Natural killer cell treated with Interleukin-12 subunit alpha and Interleukin-12 subunit beta and Interleukin-15 and Interleukin-18, amount 100 ng/mL, for 72 hours (primary cell): Measurements from ENCODE around the gene MED8. TPM values are rescaled to one million over a fixed set of nuclear protein-coding genes. Genes with fewer than 3 reads are reported as not detected.
"Not testable (repeated sequence)": the region's sequence is repeated elsewhere in the genome, so short reads cannot be mapped to it uniquely, and the experiment has no call there.

ENCODE experiments used
- ATAC-seq, 2 donors: fragments of 150-1000 bp; cut with Tn5 transposase in 1 of 2; sonication (Bioruptor Pico), chemical (Tn5 transposase) in 1 of 2; 2 replicates each; pipeline ENCODE4 v1.10.0; 2021
- DNase-seq: peaks from one replicate; pipeline ENCODE4 v3.0.0; 2022; ENCODE audit warnings: low spot score
- H3K27ac Mint-ChIP-seq, 2 donors: 1 replicate in 1 of 2; 2 replicates in 1 of 2; pipeline ENCODE4 v1.8.0; 2022; ENCODE audit warnings: mixed read lengths in 2 of 2, mild to moderate bottlenecking in 1 of 2, moderate library complexity in 1 of 2
- H3K27me3 Mint-ChIP-seq, 2 donors: 1 replicate in 1 of 2; 2 replicates in 1 of 2; pipeline ENCODE4 v1.8.0; 2022; ENCODE audit warnings: mixed read lengths in 2 of 2
- H3K36me3 Mint-ChIP-seq: one replicate; pipeline ENCODE4 v1.8.0; 2022; ENCODE audit warnings: mixed read lengths
- H3K4me1 Mint-ChIP-seq, 2 donors: 1 replicate in 1 of 2; 2 replicates in 1 of 2; pipeline ENCODE4 v1.8.0; 2022; ENCODE audit warnings: low read depth in 2 of 2, mixed read lengths in 2 of 2, mild to moderate bottlenecking in 1 of 2
- H3K4me3 Mint-ChIP-seq: one replicate; pipeline ENCODE4 v1.8.0; 2022; ENCODE audit warnings: mixed read lengths
- H3K9me3 Mint-ChIP-seq: 2 replicates; pipeline ENCODE4 v1.8.0; 2022; ENCODE audit warnings: mixed read lengths
- total RNA-seq, 2 donors: library from RNA; stranded (reverse); gene quantifications; one replicate each; pipeline ENCODE4 v1.2.3, GENCODE V29; 2022

The MED8 gene
- total RNA-seq, 2 donors from 2014 or later: 42.6 to 57.9 TPM

GRCh38 chr1:43413426-43413825 lies 23.8 kb upstream of the MED8 start:
- not testable (repeated sequence) for ATAC-seq, H3K4me3 Mint-ChIP-seq, H3K9me3 Mint-ChIP-seq, H3K4me1 Mint-ChIP-seq, DNase-seq, H3K27me3 Mint-ChIP-seq, H3K27ac Mint-ChIP-seq
- H3K36me3 Mint-ChIP-seq: peaks cover 18% of the 10 kb centered on the region

- Mint-ChIP-seq H3K4me1 (peaks cover 4 to 9% of the 10 kb centered on the region in 2 donors), H3K27me3 (no peaks in the 10 kb centered on the region), H3K27ac (no peak overlapping the region), H3K9me3 (no peaks in the 10 kb centered on the region), H3K4me3 (no peak overlapping the region), H3K36me3 (peaks cover 29% of the 10 kb centered on the region)
- DNase-seq: no peak
- ATAC-seq: no peak
Observed at GRCh38 chr1:43410571-43410970, 21.0 kb upstream of the MED8 start.

- Mint-ChIP-seq H3K27me3 (no peaks in the 10 kb centered on the region), H3K27ac (no peak overlapping the region), H3K9me3 (no peaks in the 10 kb centered on the region), H3K36me3 (peaks cover 31% of the 10 kb centered on the region), H3K4me1 (peaks cover 7 to 11% of the 10 kb centered on the region in 2 donors), H3K4me3 (no peak overlapping the region)
- DNase-seq (no peak), ATAC-seq (no peak)
Observed at GRCh38 chr1:43405876-43406234, 16.3 kb upstream of the MED8 start.

DNA sequence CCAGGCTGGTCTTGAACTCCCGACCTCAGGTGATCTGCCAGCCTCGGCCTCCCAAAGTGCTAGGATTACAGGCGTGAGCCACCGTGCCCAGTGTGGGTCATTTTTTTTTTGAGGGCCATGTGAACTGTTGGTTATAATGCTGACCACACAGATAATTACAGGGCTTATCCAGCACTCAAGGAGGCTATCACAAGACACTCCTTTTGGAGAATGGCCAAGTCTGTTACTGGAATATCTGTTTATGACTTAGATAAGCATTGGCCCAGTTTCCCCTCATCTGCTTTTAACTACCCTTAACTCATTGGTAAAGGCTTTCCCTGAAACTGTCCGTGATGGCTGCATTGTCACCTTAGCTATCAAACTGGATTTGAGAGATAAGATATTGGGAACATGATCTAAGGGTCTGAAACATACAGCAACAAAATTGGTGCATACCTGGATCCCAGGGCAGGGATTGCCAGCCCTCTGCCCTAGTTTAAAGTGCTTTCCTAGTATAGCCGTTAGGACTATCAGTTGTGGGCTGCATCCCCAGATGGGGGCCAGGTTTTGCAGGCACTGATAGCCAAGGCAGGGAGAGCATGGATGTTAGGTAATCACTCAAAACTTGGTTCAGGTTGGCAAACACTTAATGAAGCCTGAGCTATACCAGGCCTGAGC lies 15.7 kb upstream of the MED8 start:
- DNase-seq: no peak
- no peaks in the 10 kb centered on the region for H3K27me3 Mint-ChIP-seq
- no peaks in the 10 kb centered on the region for H3K9me3 Mint-ChIP-seq
- ATAC-seq: no peak
- H3K36me3 Mint-ChIP-seq: peaks cover 31% of the 10 kb centered on the region
- H3K27ac Mint-ChIP-seq: no peak overlapping the region
- H3K4me3 Mint-ChIP-seq: no peak overlapping the region
- H3K4me1 Mint-ChIP-seq: peaks cover 7 to 12% of the 10 kb centered on the region in 2 donors

- Mint-ChIP-seq H3K4me3 (no peak overlapping the region), H3K9me3 (no peaks in the 10 kb centered on the region), H3K27ac (no peak overlapping the region), H3K4me1 (peaks cover 7 to 14% of the 10 kb centered on the region in 2 donors), H3K36me3 (peaks cover 26% of the 10 kb centered on the region), H3K27me3 (no peaks in the 10 kb centered on the region)
- DNase-seq: no peak
- ATAC-seq: no peak
Observed at GRCh38 chr1:43404353-43404752, 14.8 kb upstream of the MED8 start.

DNA sequence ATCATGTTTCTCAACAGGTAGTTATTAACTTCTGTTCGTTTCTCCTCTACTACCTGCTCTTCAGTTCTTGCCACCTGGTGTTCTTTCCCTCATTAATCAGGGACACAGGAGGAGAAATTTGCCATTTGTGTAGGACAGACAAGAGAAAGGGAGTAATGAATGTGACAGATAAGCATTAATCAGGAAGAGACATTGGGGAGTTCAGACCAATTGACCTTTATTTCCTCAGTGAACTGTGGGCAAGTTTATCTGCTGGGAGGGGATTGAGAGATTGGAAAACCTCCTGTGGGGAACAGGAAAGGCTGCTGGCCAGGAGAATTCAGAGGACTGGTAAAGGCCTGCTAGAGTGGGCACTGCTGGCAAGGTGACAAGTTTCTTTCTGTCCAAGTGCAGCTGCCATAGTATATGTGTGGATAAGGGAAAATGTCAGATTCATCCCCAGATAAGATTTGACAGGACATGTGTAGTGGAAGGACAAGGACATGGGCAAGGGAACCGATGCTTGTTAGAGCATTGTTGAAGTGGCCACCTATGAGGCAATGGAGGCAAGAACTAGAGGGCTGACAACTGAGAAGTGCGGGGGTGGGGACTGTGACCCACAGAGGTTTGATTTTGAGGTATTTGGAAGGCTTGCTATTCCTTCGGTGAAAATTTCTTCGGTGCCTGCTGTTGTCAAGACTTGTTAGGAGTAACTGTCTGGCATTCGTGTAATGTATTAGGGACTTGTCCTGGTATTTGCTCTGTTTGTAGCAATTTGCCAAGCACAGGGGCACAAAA lies 12.7 kb upstream of the MED8 start:
- ATAC-seq: no peak
- H3K27me3 Mint-ChIP-seq: no peaks in the 10 kb centered on the region
- H3K36me3 Mint-ChIP-seq: peaks cover 18% of the 10 kb centered on the region

GRCh38 chr1:43400441-43400840 lies 10.8 kb upstream of the MED8 start:
- ATAC-seq, H3K9me3 Mint-ChIP-seq: not testable (repeated sequence)

More for the DNA sequence above, 12.7 kb upstream of the MED8 start:
- H3K4me1 Mint-ChIP-seq: peaks cover 7 to 21% of the 10 kb centered on the region in 2 donors
- no peak for DNase-seq
- no peaks in the 10 kb centered on the region for H3K9me3 Mint-ChIP-seq
- H3K4me3 Mint-ChIP-seq: no peak overlapping the region
- H3K27ac Mint-ChIP-seq: peak overlapping the region in 1 of 2 donors; percentile 9

GRCh38 chr1:43398227-43398626 lies 8.6 kb upstream of the MED8 start:
- DNase-seq (no peak), ATAC-seq (no peak)
- Mint-ChIP-seq H3K36me3 (peaks cover 7% of the 10 kb centered on the region), H3K4me1 (peaks cover 9 to 27% of the 10 kb centered on the region in 2 donors), H3K9me3 (no peaks in the 10 kb centered on the region), H3K27ac (no peak overlapping the region), H3K27me3 (no peaks in the 10 kb centered on the region), H3K4me3 (no peak overlapping the region)

More at GRCh38 chr1:43400441-43400840, 10.8 kb upstream of the MED8 start:
- not testable (repeated sequence) for H3K27me3 Mint-ChIP-seq, DNase-seq, H3K27ac Mint-ChIP-seq, H3K4me3 Mint-ChIP-seq
- Mint-ChIP-seq H3K4me1 (peaks cover 7 to 25% of the 10 kb centered on the region in 2 donors), H3K36me3 (peaks cover 13% of the 10 kb centered on the region)

DNA sequence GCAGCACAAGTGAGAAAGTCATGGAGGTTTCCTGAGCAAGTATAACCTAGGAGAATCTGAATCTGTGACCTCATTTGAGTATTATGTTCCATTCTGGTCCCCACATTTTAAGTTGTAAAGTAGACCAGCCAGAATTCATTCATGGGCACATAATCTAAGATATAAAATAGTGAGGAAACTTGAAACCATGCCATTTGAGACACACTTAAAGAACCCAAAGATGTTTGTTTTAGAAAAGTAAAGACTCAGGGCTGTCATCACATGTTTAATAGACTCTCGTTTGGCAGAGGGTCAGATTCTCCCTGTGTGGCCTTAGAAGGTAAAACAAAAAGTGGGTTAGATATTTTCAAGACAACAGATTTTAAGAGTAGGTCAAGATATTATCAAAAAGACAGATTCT lies 6.5 kb upstream of the MED8 start:
- peaks cover 9 to 26% of the 10 kb centered on the region in 2 donors for H3K4me1 Mint-ChIP-seq
- no peaks in the 10 kb centered on the region for H3K27me3 Mint-ChIP-seq
- peaks cover 7% of the 10 kb centered on the region for H3K36me3 Mint-ChIP-seq
- no peaks in the 10 kb centered on the region for H3K9me3 Mint-ChIP-seq
- H3K4me3 Mint-ChIP-seq: no peak overlapping the region
- H3K27ac Mint-ChIP-seq: no peak overlapping the region
- no peak for ATAC-seq
- no peak for DNase-seq

DNA sequence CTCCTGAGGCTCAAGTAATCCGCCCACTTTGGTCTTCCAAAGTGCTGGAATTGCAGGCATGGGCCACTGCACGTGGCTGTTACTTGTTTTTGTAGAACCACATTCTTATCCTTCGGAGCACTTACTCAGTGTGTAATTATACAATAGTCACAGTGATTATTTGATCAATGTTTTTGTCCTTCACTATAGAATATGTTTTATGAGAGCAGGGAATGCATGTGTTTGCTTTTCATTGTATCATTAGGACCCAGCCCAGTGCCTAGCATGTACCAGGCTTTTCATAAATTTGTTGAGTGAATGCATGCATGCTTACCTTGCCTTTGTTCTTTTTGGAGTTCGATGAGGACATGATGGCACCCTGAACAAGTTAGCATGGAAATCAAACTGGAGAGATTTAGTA lies 5.9 kb upstream of the MED8 start:
- ATAC-seq (no peak), DNase-seq (no peak)
- H3K27me3 Mint-ChIP-seq: no peaks in the 10 kb centered on the region
- H3K36me3 Mint-ChIP-seq: peaks cover 7% of the 10 kb centered on the region
- H3K4me3 Mint-ChIP-seq: no peak overlapping the region
- H3K27ac Mint-ChIP-seq: no peak overlapping the region
- no peaks in the 10 kb centered on the region for H3K9me3 Mint-ChIP-seq
- H3K4me1 Mint-ChIP-seq: peaks cover 13 to 30% of the 10 kb centered on the region in 2 donors

- DNase-seq (no peak), ATAC-seq (no peak)
- Mint-ChIP-seq H3K36me3 (peaks cover 13% of the 10 kb centered on the region), H3K4me3 (no peak overlapping the region), H3K4me1 (peaks cover 37 to 44% of the 10 kb centered on the region in 2 donors), H3K27me3 (no peaks in the 10 kb centered on the region), H3K27ac (no peak overlapping the region), H3K9me3 (no peaks in the 10 kb centered on the region)
Observed at GRCh38 chr1:43392702-43393101, 3.1 kb upstream of the MED8 start.

DNA sequence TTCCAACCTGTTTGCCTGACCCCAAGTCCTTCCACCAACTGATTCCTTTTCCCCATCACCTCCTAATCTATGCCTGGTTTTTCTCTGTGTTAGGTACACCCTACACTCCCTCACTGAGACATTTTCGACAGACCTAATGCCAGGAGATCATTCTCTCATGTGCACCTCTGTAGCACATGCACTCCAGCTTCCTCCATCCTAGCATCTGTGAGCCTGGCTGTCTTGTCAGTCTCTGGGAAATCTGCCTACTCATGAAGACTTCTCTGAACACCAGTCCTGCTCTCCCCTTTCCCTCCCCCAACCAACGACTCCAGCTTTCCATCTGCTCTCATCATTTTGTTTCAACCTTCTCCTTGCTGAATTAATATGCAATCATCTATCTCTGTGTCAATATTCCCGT lies 987 bp downstream of the MED8 start:
- H3K27ac Mint-ChIP-seq: peak overlapping the region; percentile 92 to 99
- peak overlapping the region; percentile 99 for H3K4me3 Mint-ChIP-seq
- DNase-seq (no peak), ATAC-seq (no peak)
- no peaks in the 10 kb centered on the region for H3K27me3 Mint-ChIP-seq
- peaks cover 22% of the 10 kb centered on the region for H3K36me3 Mint-ChIP-seq
- H3K4me1 Mint-ChIP-seq: peaks cover 40 to 41% of the 10 kb centered on the region in 2 donors
- H3K9me3 Mint-ChIP-seq: no peaks in the 10 kb centered on the region

GRCh38 chr1:43387976-43388599 lies 1.5 kb downstream of the MED8 start:
- DNase-seq: no peak
- Mint-ChIP-seq H3K27ac (peak overlapping the region; percentile 92 to 99), H3K9me3 (no peaks in the 10 kb centered on the region), H3K4me3 (peak overlapping the region; percentile 99), H3K36me3 (peaks cover 28% of the 10 kb centered on the region), H3K4me1 (peaks cover 36 to 41% of the 10 kb centered on the region in 2 donors), H3K27me3 (no peaks in the 10 kb centered on the region)
- no peak for ATAC-seq

GRCh38 chr1:43386676-43387075 lies 2.9 kb downstream of the MED8 start:
- no peak overlapping the region for H3K27ac Mint-ChIP-seq
- no peaks in the 10 kb centered on the region for H3K9me3 Mint-ChIP-seq
- H3K27me3 Mint-ChIP-seq: no peaks in the 10 kb centered on the region
- peaks cover 31 to 35% of the 10 kb centered on the region in 2 donors for H3K4me1 Mint-ChIP-seq
- H3K36me3 Mint-ChIP-seq: peaks cover 31% of the 10 kb centered on the region
- DNase-seq (no peak), ATAC-seq (no peak)
- H3K4me3 Mint-ChIP-seq: no peak overlapping the region
